IPS-20b (cell line): ENCODE results near the gene EARS2.

Experiments used
- H3K27ac ChIP-seq: one replicate; pipeline ENCODE4 v1.5.1; 2013; ENCODE audit warnings: low read length
- H3K27me3 ChIP-seq: 2 replicates; pipeline ENCODE4 v1.6.1; 2013; ENCODE audit warnings: mild to moderate bottlenecking, low read length, inconsistent platforms; ENCODE audit not compliant: insufficient read depth
- H3K36me3 ChIP-seq: 2 replicates; pipeline ENCODE4 v1.6.1; 2013; ENCODE audit warnings: low read depth, mild to moderate bottlenecking, inconsistent platforms, low read length, moderate library complexity; ENCODE audit not compliant: insufficient read depth
- H3K4me1 ChIP-seq: 2 replicates; pipeline ENCODE4 v1.6.1; 2013; ENCODE audit warnings: mild to moderate bottlenecking, control low read depth, inconsistent platforms, low read length, moderate library complexity; ENCODE audit not compliant: insufficient read depth
- H3K4me3 ChIP-seq: 2 replicates; pipeline ENCODE4 v1.5.1; 2013; ENCODE audit warnings: mild to moderate bottlenecking, low read length, inconsistent platforms
- H3K9ac ChIP-seq: 2 replicates; pipeline ENCODE4 v1.6.1; 2013; ENCODE audit warnings: low read depth, mild to moderate bottlenecking, inconsistent platforms, low read length, moderate library complexity
- H3K9me3 ChIP-seq: 2 replicates; pipeline ENCODE4 v1.6.1; 2013; ENCODE audit warnings: mild to moderate bottlenecking, low read depth, low read length, inconsistent platforms; ENCODE audit not compliant: insufficient read depth

EARS2 gene

DNA sequence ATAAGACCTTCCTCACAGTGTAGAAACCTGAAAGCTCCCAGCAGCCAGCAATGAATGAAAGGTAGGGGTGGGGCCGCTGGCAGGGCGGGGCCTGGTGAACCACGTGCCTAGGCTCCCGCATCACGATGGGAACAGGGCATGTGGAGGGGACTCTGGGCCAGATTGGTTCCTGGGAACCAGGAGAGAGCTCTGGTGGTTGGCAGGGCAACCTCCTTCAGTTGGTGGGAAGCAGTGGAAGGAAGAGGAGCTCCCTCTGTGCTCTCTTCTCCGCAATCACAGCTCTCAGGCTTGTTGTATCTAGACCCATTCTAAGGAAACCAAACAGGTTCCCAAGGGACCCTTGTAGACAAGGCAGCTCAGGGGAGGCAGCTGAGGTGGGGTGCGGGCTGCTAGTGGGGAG lies 57.3 kb downstream of the EARS2 start:
- Histone ChIP-seq H3K27me3 (no peaks in the 10 kb centered on the region), H3K27ac (no peak overlapping the region), H3K9ac (no peak overlapping the region), H3K4me1 (peaks cover 15% of the 10 kb centered on the region), H3K36me3 (peaks cover 43% of the 10 kb centered on the region), H3K4me3 (no peak overlapping the region), H3K9me3 (no peaks in the 10 kb centered on the region)

DNA sequence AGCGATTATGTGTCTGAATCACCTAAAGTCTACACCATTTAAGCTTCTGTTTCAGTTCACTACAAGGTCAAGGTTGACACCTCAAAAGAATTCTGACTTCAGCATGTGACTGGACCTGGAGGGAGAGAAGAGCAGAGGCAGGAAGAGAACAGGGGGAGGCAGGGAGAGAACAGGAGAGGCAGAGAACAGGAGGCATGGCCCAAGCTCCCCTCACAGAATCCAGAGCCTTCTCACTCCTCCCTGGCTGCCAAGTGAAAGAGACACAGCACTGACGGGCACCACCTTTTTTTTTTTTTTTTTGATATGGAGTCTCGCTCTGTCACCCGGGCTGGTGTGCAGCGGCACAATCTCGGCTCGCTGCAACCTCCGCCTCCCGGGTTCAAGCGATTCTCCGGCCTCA lies 58.3 kb downstream of the EARS2 start:
- Histone ChIP-seq H3K4me1 (peaks cover 8% of the 10 kb centered on the region; the same call in 1 of the 2 replicates), H3K9me3 (no peaks in the 10 kb centered on the region), H3K27ac (no peak overlapping the region), H3K9ac (no peak overlapping the region), H3K4me3 (no peak overlapping the region), H3K27me3 (no peaks in the 10 kb centered on the region), H3K36me3 (peaks cover 52% of the 10 kb centered on the region)

DNA sequence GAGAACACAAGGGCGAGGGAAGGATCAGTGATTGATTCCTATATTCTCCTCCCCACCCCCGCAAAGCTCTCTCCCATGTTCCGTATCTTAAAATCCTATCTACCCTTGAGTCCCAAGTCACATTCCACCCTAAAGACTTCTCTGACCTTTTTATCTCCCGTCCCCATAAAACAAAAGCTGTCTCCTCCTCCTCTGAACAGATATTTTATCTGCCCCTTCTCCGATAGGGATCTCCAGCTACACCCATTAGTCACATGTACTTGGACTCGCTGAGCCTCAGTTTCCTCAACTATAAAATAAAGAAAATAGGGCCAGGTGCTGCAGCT lies 59.6 kb downstream of the EARS2 start:
- Histone ChIP-seq H3K27me3 (no peaks in the 10 kb centered on the region), H3K9ac (no peak overlapping the region), H3K27ac (no peak overlapping the region), H3K36me3 (peaks cover 60% of the 10 kb centered on the region), H3K4me3 (no peak overlapping the region), H3K9me3 (no peaks in the 10 kb centered on the region), H3K4me1 (peaks cover 8% of the 10 kb centered on the region; the same call in 1 of the 2 replicates)

DNA sequence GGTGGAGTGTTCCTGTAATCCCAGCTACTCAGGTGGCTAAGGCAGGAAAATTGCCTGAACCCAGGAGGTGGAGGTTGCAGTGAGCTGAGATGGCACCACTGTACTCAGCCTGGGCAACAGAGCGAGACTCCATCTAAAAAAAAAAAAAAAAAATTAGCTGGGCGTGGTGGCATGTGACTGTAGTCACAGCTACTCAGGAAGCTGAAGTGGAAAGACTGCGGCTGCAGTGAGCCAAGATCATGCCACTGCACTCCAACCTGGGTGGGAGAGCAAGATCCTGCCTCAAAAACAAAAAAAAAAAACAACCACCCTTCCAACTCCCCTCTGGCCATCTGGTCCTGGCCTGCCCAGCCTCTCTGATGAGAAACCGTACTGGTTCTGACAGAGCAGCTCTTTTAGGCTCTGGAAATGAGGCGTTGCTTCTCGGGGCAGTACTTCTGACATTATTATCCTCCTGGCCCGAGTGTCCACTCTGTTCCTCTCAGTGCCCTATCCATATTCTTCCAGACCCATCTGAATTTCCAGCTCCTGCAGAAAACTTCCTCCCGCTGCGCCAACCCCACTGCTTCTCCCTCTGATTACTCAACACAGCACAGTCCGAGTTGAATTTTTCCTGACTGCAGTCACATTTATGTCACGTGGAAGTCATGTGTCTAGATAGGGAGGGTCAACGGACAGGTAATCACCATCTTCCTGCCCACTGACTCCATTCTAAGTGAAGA lies 60.2 kb downstream of the EARS2 start:
- H3K36me3 ChIP-seq: peaks cover 60% of the 10 kb centered on the region
- peaks cover 9% of the 10 kb centered on the region; the same call in 1 of the 2 replicates for H3K4me1 ChIP-seq
- H3K4me3 ChIP-seq: no peak overlapping the region
- no peaks in the 10 kb centered on the region for H3K27me3 ChIP-seq
- no peak overlapping the region for H3K9ac ChIP-seq
- H3K27ac ChIP-seq: no peak overlapping the region
- H3K9me3 ChIP-seq: no peaks in the 10 kb centered on the region

DNA sequence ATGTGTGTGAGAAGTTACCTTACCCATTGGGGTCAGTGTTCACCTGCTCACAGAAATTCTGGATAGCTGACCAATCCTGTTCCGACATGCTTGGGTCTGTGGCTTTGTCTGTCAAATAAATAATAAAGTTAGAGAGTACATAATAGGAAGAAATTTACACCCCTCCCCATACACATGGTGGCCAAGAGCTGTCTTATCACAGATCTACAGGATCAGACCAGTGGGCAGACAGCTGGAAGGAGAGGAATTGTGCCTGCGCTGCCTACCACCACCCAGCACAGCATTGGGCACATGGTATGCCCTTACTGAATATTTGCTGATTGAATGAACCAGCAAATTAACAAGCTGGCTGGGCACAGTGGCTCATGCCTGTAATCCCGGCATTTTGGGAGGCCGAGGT lies 61.5 kb downstream of the EARS2 start:
- Histone ChIP-seq H3K27me3 (no peaks in the 10 kb centered on the region), H3K36me3 (peaks cover 60% of the 10 kb centered on the region), H3K9me3 (no peaks in the 10 kb centered on the region), H3K9ac (no peak overlapping the region), H3K27ac (no peak overlapping the region), H3K4me1 (peaks cover 9% of the 10 kb centered on the region; the same call in 1 of the 2 replicates), H3K4me3 (no peak overlapping the region)

DNA sequence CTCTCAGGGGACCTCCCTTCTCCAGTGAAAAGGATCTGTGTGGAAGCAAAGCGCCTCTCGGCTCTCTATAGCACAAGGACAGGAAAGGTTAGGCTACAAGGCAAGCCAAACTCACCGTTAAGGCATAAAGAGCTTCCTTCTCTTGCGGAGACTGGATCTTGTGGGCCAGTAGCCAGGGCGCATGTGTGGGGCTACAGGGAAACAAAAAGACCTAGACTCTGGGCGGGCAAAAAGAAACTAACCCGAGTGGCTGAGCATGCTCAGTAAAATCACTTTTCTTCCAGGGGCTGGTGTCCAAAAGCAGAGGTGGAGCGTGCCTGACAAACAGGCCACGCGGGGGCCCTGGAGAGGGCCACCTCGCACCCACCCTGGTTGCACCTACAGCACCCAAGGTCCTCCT lies 63.0 kb downstream of the EARS2 start:
- H3K9ac ChIP-seq: no peak overlapping the region

DNA sequence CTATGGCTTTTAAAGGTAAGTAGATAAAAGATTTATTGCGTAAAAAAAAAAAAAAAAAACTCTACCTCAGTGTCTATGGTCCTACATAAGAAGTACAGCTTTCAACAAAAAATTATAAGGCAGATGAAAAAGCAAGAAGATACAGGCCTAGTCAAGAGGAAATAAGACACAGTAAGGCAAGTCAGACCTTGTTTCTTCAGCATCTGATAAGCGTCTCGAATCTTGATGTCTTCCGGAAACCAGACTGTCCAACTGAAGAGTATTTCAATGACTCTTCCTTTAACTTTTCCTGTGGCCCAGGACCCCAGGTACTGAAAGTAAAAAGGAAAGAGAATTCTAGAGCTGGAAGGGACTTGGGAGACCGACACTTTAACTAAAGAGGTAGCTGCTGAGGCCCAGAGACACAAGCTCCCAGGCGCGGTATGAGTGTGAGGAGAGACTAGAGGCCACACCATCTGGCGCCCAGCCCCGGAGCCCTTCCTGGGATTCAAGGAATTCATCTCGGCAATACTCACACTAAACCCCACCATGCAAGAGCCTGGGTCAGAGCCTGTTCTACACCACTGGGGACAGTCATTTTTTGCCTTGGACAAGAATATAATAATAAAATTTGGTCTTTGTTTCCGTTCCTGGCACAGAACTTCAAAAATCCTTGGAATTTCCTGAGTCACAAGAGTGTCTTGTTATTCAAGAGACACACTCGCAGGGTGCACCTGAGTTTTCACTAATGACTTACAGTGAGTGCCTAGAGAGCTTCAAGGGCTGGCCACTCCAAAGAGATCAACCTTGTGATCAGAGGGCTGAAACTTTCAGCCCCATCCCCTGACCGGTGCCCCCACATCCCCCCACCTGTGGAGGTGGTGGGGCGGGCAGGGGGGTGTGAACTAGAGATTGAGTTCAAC lies 65.4 kb downstream of the EARS2 start:
- Histone ChIP-seq H3K4me3 (no peak overlapping the region), H3K27ac (no peak overlapping the region), H3K9me3 (no peaks in the 10 kb centered on the region), H3K4me1 (peaks cover 9% of the 10 kb centered on the region; the same call in 1 of the 2 replicates), H3K27me3 (no peaks in the 10 kb centered on the region), H3K9ac (no peak overlapping the region; the same call in 1 of the 2 replicates), H3K36me3 (peaks cover 97% of the 10 kb centered on the region)

More for the DNA sequence above, 63.0 kb downstream of the EARS2 start:
- Histone ChIP-seq H3K4me3 (no peak overlapping the region), H3K9me3 (no peaks in the 10 kb centered on the region), H3K4me1 (peaks cover 9% of the 10 kb centered on the region; the same call in 1 of the 2 replicates), H3K27ac (no peak overlapping the region), H3K27me3 (no peaks in the 10 kb centered on the region), H3K36me3 (peaks cover 74% of the 10 kb centered on the region)

DNA sequence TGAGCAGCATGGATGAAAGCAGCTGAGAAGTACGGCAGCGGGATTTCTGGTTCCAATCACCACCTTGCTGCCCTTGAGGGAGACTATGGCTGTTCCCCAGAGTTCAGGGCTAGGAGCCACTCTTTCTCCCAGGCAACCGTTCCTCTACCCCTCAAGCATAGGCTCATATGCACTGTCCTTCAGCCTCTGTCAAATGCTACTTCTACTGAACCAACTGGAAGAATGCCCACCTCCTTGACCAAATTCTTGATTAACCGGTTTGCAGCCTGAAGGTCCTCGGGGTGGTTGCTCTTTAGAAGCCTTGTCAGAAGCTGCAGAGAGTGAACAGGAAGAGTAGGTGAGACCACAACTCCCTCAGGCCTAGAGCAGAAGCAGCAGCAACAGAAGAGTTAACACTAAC lies 70.7 kb downstream of the EARS2 start:
- H3K4me3 ChIP-seq: no peak overlapping the region
- no peak overlapping the region for H3K27ac ChIP-seq
- no peak overlapping the region for H3K9ac ChIP-seq
- H3K36me3 ChIP-seq: peaks cover 95% of the 10 kb centered on the region
- H3K27me3 ChIP-seq: no peaks in the 10 kb centered on the region
- no peaks in the 10 kb centered on the region for H3K9me3 ChIP-seq
- H3K4me1 ChIP-seq: no peaks in the 10 kb centered on the region

DNA sequence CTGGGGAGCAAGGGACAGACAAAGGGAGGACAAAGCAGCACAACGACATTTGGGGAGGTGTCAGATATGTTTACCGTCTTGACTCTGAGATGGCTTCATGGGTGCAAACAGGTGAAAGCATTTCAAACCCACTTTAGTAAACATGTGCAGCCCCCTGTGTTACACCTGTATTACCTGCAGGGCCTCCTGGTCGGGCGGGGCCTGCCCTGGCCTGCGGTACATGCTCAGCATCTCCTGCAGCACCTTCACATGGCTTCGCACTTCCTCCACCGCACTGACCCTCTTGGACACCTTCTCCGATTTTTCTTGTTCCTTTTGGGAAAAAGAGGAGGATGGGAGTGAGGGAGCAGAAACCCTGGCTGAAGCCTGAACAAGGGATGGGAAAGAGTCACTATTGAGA lies 71.3 kb downstream of the EARS2 start:
- Histone ChIP-seq H3K9ac (no peak overlapping the region), H3K9me3 (no peaks in the 10 kb centered on the region), H3K4me1 (no peaks in the 10 kb centered on the region), H3K27ac (no peak overlapping the region), H3K4me3 (no peak overlapping the region), H3K36me3 (peaks cover 95% of the 10 kb centered on the region), H3K27me3 (no peaks in the 10 kb centered on the region)

DNA sequence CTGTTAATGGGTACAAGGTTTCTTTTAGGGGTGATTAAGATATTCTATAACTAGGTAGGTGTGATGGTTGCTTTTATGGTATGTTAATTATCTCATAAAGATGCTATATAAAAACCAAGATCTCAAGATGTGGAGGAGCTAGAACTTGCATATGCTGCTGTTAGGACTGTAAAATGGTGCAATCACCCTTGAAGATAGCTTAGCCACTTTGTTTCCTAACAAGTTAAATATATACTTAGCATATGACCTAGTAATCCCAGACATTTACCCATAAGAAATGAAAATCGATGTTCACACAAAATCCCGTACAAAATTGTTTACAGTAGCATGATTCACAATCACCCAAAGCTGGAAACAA lies 71.9 kb downstream of the EARS2 start:
- Histone ChIP-seq H3K27me3 (no peaks in the 10 kb centered on the region), H3K27ac (no peak overlapping the region), H3K4me3 (no peak overlapping the region), H3K36me3 (peaks cover 95% of the 10 kb centered on the region), H3K9me3 (no peaks in the 10 kb centered on the region), H3K9ac (no peak overlapping the region), H3K4me1 (no peaks in the 10 kb centered on the region)

DNA sequence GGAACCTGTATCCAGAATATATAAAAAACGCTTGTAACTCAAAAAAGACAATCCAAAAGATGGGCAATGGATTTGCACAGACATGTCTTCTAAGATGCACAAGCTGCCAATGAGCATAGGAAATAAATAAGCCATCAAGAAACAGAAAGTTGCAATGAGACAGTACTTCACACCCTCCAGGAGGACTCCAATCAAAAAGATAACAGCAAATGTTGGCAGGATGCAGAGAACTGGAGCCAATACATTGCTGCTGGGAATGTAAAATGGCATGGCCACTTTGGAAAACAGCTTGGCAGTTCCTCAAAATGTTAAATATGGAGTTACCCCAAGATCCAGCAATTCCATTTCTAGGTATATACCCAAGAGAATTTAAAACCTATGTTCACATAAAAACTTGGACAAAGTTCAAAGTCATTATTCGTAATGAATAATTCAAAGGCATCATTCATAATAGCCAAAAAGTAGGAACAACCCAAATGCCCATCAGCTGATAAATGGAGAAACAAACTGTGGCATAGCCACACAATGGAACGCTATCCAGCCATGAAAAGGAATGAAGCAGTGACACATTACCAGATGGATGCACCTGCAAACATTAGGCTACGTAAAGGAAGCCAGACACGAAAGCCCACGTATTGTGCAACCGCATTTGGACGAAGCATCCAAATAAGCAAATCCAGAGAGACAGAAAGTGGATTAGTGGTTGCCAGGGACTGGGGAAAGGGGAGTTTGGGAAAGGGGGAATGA lies 72.5 kb downstream of the EARS2 start:
- H3K9me3 ChIP-seq: no peaks in the 10 kb centered on the region
- H3K4me1 ChIP-seq: no peaks in the 10 kb centered on the region
- no peak overlapping the region for H3K9ac ChIP-seq
- H3K36me3 ChIP-seq: peaks cover 95% of the 10 kb centered on the region
- H3K27ac ChIP-seq: no peak overlapping the region
- H3K4me3 ChIP-seq: no peak overlapping the region
- H3K27me3 ChIP-seq: no peaks in the 10 kb centered on the region
